Vagina (tissue), 2 donors: ENCODE measurements around the gene GBX1. TPM values are rescaled to one million over a fixed set of nuclear protein-coding genes. Genes with fewer than 3 reads are reported as not detected.
A peak's percentile ranks its signal among the peaks of the same experiment; 100 is the strongest.

ENCODE experiments used
- DNase-seq, 2 donors: peaks; one replicate each; pipeline ENCODE4 v3.0.0-alpha.2; 2017; ENCODE audit errors: extremely low spot score in 2 of 2
- H3K27ac ChIP-seq: fragments of 200-600 bp; sonication (generic); one replicate; pipeline ENCODE4 v1.5.1; 2019
- H3K27me3 ChIP-seq: fragments of 200-600 bp; sonication (generic); one replicate; pipeline ENCODE4 v1.5.1; 2019
- H3K36me3 ChIP-seq, 2 donors: fragments of 200-600 bp; sonication (generic); one replicate each; pipeline ENCODE4 v1.5.1; 2017 to 2019
- H3K4me1 ChIP-seq: fragments of 200-600 bp; sonication (generic); one replicate; pipeline ENCODE4 v1.5.1; 2019
- H3K4me3 ChIP-seq, 2 donors: fragments of 200-600 bp; sonication (generic); 1 replicate in 1 of 2; 2 replicates in 1 of 2; pipeline ENCODE4 v1.5.1; 2016 to 2019
- H3K9me3 ChIP-seq: fragments of 200-600 bp; sonication (generic); one replicate; pipeline ENCODE4 v1.5.1; 2019
- POLR2A ChIP-seq, 2 donors: fragments of 450-650 bp; IDR thresholded peaks; one replicate each; pipeline ENCODE4 v1.6.1; 2017; ENCODE audit warnings: antibody characterized with exemption in 2 of 2, mild to moderate bottlenecking in 2 of 2, moderate library complexity in 2 of 2
- POLR2AphosphoS5 ChIP-seq, 2 donors: sonication (generic); formaldehyde crosslinking; IDR thresholded peaks; one replicate each; pipeline ENCODE4 v1.9.0; 2017; ENCODE audit warnings: antibody characterized with exemption in 2 of 2, mild to moderate bottlenecking in 2 of 2, low read depth in 1 of 2; ENCODE audit not compliant: insufficient read depth in 1 of 2
- intact Hi-C: fragments of 100-400 bp; cut with DNase I; formaldehyde crosslinking; loops from one replicate; pipeline ENCODE4 v1.15.1; 2023
- total RNA-seq: library from RNA; depleted of rRNA; stranded (reverse); fragments of >200 nt; gene quantifications from one replicate; pipeline ENCODE4 v1.2.3, GENCODE V29; 2016
- TF ChIP-seq, protein P1 (sequence below), 3 experiments: fragments of 450-650 bp in 2 of 3; fragments of 200-600 bp in 1 of 3; sonication (generic) in 1 of 3; IDR thresholded peaks; one replicate each; pipeline ENCODE4 v1.5.1; 2017 to 2019; ENCODE audit warnings: antibody characterized with exemption in 3 of 3, mild to moderate bottlenecking in 2 of 3, moderate library complexity in 2 of 3

The GBX1 gene
- total RNA-seq, 1 donor from 2014 or later = not detected

DNA sequence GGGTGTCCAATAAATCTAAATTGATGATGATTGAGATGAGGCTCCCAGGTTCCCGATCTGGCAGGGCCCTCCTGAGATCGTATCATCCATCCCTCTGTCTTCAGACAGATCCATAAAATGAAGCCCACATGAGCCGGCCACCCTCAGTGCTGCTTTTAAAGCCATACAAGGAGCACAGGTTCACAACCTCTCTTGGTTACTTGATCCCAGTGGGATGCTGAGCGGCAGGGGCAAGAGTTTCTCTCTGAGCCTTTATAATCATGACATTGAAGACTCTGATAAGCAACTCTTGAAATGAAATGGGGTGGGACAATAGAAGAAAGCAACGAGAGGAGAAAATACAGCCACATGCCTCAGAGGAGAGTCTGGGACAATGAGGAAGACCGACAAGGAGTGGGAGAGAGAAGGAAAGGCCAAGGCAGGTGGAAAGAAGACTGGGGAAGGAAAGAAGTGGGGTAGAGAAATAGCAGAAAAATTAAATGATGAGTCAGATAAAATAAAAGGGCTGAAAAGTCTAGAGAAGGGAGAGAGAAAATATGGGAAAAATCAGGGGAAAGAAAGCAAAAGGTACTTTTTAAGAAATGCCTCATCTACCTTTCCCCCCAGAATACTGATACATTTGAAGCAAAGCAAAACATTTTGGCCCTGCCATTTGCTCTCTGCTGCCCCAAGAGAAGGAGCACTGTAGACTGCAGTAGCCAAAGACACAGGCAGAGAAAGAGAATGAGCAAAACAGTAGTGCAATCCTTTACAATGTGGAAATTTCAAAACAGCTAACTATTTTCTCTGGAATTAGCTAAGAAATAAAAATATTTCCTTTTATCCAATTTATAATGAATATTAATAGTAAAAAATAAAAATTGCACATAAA is 14.6 kb downstream of the GBX1 start:
- no peak overlapping the region for H3K4me3 ChIP-seq
- no peaks in the 10 kb centered on the region for H3K4me1 ChIP-seq
- intact Hi-C loops = no loop called here
- TF ChIP-seq POLR2AphosphoS5 (IDR thresholded peaks at IDR 0.05; ENCODE audit: insufficient read depth in 1 of 2, low read depth in 1 of 2) = no peak
- TF ChIP-seq, protein P1, sequence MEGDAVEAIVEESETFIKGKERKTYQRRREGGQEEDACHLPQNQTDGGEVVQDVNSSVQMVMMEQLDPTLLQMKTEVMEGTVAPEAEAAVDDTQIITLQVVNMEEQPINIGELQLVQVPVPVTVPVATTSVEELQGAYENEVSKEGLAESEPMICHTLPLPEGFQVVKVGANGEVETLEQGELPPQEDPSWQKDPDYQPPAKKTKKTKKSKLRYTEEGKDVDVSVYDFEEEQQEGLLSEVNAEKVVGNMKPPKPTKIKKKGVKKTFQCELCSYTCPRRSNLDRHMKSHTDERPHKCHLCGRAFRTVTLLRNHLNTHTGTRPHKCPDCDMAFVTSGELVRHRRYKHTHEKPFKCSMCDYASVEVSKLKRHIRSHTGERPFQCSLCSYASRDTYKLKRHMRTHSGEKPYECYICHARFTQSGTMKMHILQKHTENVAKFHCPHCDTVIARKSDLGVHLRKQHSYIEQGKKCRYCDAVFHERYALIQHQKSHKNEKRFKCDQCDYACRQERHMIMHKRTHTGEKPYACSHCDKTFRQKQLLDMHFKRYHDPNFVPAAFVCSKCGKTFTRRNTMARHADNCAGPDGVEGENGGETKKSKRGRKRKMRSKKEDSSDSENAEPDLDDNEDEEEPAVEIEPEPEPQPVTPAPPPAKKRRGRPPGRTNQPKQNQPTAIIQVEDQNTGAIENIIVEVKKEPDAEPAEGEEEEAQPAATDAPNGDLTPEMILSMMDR (IDR thresholded peaks at IDR 0.05) = no peak
- no peak for TF ChIP-seq POLR2A (IDR thresholded peaks at IDR 0.05)
- no peak overlapping the region for H3K27ac ChIP-seq
- no peaks in the 10 kb centered on the region for H3K9me3 ChIP-seq
- no peaks in the 10 kb centered on the region for H3K36me3 ChIP-seq
- no peaks in the 10 kb centered on the region for H3K27me3 ChIP-seq
- DNase-seq = no peak

- TF ChIP-seq POLR2A (IDR thresholded peaks at IDR 0.05) (no peak), POLR2AphosphoS5 (IDR thresholded peaks at IDR 0.05; ENCODE audit: insufficient read depth in 1 of 2, low read depth in 1 of 2) (no peak)
- TF ChIP-seq, protein P1 (IDR thresholded peaks at IDR 0.05) = no peak
- H3K4me3 ChIP-seq = no peak overlapping the region
- intact Hi-C loops = no loop called here
- H3K36me3 ChIP-seq = no peaks in the 10 kb centered on the region
- no peaks in the 10 kb centered on the region for H3K27me3 ChIP-seq
- no peak overlapping the region for H3K27ac ChIP-seq
- H3K4me1 ChIP-seq = no peaks in the 10 kb centered on the region
- H3K9me3 ChIP-seq = no peaks in the 10 kb centered on the region
- DNase-seq = no peak
These were observed 17.1 kb downstream of the GBX1 start for GRCh38 chr7:151150388-151150787.

DNA sequence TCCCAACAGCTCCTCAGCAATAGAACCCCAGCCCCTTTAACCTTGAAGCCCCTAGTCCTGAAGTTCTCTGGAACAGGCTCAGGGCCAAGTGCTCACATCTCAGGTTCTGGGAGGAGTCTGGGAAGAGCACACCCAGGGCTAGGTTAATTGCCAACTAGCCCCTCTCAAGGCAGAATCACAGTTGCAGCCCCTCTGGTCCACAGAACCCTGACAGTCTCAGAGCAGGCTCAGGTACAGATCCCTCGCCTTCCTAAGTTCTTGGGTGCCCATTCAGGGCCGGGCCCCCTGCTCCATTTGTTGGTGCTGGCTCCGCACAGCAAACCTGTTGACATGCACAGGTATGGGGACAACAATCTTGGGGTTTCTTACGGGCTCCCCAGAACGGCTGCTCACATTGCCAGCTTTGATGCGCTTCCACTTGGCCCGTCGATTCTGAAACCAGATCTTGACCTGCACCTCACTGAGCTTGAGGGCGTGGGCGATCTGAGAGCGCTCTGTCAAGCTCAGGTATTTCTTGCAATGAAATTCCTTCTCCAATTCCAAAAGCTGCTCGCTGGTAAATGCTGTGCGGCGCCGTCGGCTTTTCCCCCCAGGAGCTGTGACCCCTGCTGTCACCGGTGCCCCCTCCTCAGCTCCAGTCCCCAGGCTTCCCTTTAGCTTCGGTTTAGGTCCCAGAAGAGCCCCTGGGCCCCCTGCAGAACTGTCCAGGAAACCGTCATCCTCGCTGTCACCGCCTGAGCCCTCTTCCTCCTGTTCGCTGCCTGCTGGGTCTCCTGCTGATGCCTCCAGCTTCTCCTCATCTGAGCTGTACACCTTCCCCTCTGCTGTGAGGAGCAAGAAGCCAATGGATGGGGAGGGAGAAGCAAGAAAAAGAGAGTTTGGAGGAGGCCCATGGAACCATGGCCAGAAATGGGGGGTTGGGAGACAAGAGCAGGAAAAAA is 18.9 kb downstream of the GBX1 start:
- Histone ChIP-seq H3K27me3 (no peaks in the 10 kb centered on the region), H3K9me3 (no peaks in the 10 kb centered on the region), H3K36me3 (peaks cover 0 to 10% of the 10 kb centered on the region in 2 donors), H3K4me1 (no peaks in the 10 kb centered on the region), H3K4me3 (no peak overlapping the region), H3K27ac (no peak overlapping the region)
- TF ChIP-seq, protein P1 (IDR thresholded peaks at IDR 0.05) = no peak
- TF ChIP-seq POLR2AphosphoS5 (IDR thresholded peaks at IDR 0.05; ENCODE audit: insufficient read depth in 1 of 2, low read depth in 1 of 2) = no peak
- no peak for TF ChIP-seq POLR2A (IDR thresholded peaks at IDR 0.05)
- intact Hi-C loops = no loop called here
- DNase-seq = peak; percentile 62 to 67

- intact Hi-C loops = no loop called here
- TF ChIP-seq, protein P1 (IDR thresholded peaks at IDR 0.05) = no peak
- TF ChIP-seq POLR2AphosphoS5 (IDR thresholded peaks at IDR 0.05; ENCODE audit: insufficient read depth in 1 of 2, low read depth in 1 of 2) (no peak), POLR2A (IDR thresholded peaks at IDR 0.05) (no peak)
These were observed 20.7 kb downstream of the GBX1 start for GRCh38 chr7:151146761-151147160.

More at GRCh38 chr7:151146761-151147160, 20.7 kb downstream of the GBX1 start:
- no peaks in the 10 kb centered on the region for H3K4me1 ChIP-seq
- peaks cover 0 to 20% of the 10 kb centered on the region in 2 donors for H3K36me3 ChIP-seq
- no peaks in the 10 kb centered on the region for H3K9me3 ChIP-seq
- H3K27me3 ChIP-seq = no peaks in the 10 kb centered on the region
- H3K27ac ChIP-seq = no peak overlapping the region
- DNase-seq = no peak
- no peak overlapping the region for H3K4me3 ChIP-seq
